Left kidney (tissue), 2 donors: Measurements from ENCODE around the gene MYOC. TPM values are rescaled to one million over a fixed set of nuclear protein-coding genes. Genes with fewer than 3 reads are reported as not detected.
"Not testable (repeated sequence)": the region's sequence is repeated elsewhere in the genome, so short reads cannot be mapped to it uniquely, and the experiment has no call there.

Experiments used
- DNase-seq: peaks from one replicate; pipeline ENCODE4 v3.0.0-alpha.2; 2013
- polyA plus RNA-seq: library from polyadenylated mRNA; unstranded; fragments of 120-200 nt; gene quantifications from one replicate; pipeline ENCODE4 v1.2.1, GENCODE V29; 2013; ENCODE audit not compliant: insufficient read length

Gene MYOC
- polyA plus RNA-seq, 1 donor = 0.10 TPM

- DNase-seq = no peak
Measured at GRCh38 chr1:171606402-171606941, 46.0 kb downstream of the MYOC start.

GRCh38 chr1:171603042-171603441 lies 49.4 kb downstream of the MYOC start:
- DNase-seq = not testable (repeated sequence)

GRCh38 chr1:171600862-171601261 lies 51.6 kb downstream of the MYOC start:
- no peak for DNase-seq

- not testable (repeated sequence) for DNase-seq
Measured at GRCh38 chr1:171600310-171600709, 52.2 kb downstream of the MYOC start.

- DNase-seq = no peak
Measured at GRCh38 chr1:171597203-171597602, 55.3 kb downstream of the MYOC start.

- no peak for DNase-seq
Measured at GRCh38 chr1:171596705-171597104, 55.8 kb downstream of the MYOC start.

- no peak for DNase-seq
Measured at GRCh38 chr1:171596119-171596518, 56.4 kb downstream of the MYOC start.

- no peak for DNase-seq
Measured at GRCh38 chr1:171595324-171595723, 57.2 kb downstream of the MYOC start.

- DNase-seq = no peak
Measured at GRCh38 chr1:171590022-171590421, 62.5 kb downstream of the MYOC start.

- DNase-seq = no peak
Measured at GRCh38 chr1:171588230-171588629, 64.3 kb downstream of the MYOC start.

GRCh38 chr1:171585715-171586114 lies 66.8 kb downstream of the MYOC start:
- DNase-seq = no peak

Other genes starting within 250 kb of the MYOC start
- 153 TPM for gene PRRC2C, start 167.2 kb downstream of the MYOC start, polyA plus RNA-seq
- 1.2 TPM for gene MYOCOS, start 30.4 kb downstream of the MYOC start, polyA plus RNA-seq
- 21.2 TPM for gene VAMP4, start 89.4 kb upstream of the MYOC start, polyA plus RNA-seq
- gene METTL13, start 129.0 kb upstream of the MYOC start, polyA plus RNA-seq = 35.3 TPM
- 3.9 TPM for gene DNM3, start 188.8 kb upstream of the MYOC start, polyA plus RNA-seq